GM12872 (cell line): Measurements from ENCODE around the gene TIMELESS.
A peak's percentile ranks its signal among the peaks of the same experiment; 100 is the strongest.

Source experiments
- TF ChIP-seq, protein P1 (sequence below): IDR thresholded peaks from 3 replicates; pipeline ENCODE4 v1.5.1; 2011; ENCODE audit warnings: low read depth, mild to moderate bottlenecking, low read length, moderate library complexity; ENCODE audit not compliant: insufficient read depth

Gene TIMELESS

DNA sequence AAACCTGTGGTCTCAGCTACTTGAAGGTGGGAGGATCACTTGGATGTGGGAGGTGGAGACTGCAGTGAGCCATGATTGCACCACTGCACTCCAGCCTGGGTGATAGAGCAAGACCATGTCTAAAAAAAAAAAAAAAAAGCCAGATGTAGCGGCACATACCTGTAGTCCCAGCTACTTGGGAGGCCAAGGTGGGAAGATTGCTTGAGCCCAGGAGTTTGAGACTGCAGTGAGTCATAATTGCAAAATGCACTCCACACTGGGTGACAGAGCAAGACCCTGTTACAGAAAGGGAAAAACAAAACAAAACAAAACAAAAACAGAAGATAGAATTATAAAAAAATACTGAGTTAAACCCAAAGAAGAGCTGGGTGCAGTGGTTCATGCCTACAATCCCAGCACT is 57.5 kb downstream of the TIMELESS start:
- TF ChIP-seq, protein P1, sequence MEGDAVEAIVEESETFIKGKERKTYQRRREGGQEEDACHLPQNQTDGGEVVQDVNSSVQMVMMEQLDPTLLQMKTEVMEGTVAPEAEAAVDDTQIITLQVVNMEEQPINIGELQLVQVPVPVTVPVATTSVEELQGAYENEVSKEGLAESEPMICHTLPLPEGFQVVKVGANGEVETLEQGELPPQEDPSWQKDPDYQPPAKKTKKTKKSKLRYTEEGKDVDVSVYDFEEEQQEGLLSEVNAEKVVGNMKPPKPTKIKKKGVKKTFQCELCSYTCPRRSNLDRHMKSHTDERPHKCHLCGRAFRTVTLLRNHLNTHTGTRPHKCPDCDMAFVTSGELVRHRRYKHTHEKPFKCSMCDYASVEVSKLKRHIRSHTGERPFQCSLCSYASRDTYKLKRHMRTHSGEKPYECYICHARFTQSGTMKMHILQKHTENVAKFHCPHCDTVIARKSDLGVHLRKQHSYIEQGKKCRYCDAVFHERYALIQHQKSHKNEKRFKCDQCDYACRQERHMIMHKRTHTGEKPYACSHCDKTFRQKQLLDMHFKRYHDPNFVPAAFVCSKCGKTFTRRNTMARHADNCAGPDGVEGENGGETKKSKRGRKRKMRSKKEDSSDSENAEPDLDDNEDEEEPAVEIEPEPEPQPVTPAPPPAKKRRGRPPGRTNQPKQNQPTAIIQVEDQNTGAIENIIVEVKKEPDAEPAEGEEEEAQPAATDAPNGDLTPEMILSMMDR: no peak

DNA sequence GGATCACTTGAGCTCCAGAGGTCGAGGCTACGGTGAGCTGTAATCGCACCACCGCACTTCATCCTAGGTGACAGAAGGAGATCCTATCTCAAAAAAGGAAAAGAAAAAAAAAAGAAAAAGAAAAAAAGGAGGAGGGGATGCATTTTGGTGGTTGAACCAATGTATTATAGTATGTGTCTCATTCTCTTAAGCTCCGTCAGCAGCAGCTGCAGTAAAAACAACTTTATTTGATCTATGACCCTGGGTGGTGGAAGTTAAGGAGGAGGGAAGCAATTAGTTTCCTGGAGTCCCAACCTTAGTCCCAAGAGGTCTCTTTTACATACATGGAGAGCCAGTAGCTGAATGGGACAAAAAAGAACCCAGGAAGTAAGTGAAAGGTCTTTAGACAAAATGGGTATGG is 59.8 kb downstream of the TIMELESS start:
- TF ChIP-seq, protein P1: no peak

DNA sequence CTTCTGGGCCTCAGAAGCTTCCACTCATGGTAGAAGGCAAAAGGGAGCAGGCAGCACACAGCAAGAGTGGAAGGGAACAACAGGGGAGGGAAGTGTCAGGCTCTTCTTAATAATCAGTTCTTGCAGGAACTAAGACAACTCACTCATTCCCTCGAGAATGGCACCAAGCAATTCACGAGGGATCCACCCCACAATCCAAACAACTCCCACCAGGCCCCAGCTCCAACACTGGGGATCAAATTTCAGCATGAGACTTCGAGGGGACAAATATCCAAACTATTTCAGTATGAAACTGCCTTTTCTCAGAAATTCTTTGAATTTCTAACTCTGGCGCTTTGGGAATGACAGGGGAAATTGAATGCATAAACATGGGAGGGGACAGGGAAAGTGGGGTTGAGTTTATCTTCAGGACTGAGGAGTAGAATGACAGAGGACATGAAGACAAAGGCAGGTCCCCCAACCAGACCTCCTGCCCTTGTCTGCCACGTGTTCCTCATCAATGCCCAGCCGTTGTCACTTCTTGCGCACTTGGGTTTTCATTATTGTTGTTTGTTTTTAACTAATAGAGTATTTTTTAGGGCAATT is 62.0 kb downstream of the TIMELESS start:
- TF ChIP-seq, protein P1: no peak

DNA sequence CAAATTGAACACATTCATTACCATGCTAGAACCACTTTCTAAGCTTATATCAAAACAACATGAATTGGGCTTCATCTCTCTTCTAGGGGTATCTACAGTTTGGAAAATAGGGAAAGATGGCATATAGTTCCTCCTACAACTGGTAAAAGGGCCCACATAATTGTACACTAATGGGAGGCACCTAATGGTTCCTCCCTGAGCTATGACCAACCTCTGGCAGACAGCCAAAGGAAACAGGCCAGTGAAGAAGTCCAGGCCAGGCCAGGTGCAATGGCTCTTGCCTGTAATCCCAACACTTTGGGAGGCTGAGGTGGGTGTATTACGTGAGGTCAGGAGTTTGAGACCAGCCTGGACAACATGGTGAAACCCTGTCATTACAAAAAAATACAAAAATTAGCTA is 63.4 kb downstream of the TIMELESS start:
- TF ChIP-seq, protein P1: no peak

DNA sequence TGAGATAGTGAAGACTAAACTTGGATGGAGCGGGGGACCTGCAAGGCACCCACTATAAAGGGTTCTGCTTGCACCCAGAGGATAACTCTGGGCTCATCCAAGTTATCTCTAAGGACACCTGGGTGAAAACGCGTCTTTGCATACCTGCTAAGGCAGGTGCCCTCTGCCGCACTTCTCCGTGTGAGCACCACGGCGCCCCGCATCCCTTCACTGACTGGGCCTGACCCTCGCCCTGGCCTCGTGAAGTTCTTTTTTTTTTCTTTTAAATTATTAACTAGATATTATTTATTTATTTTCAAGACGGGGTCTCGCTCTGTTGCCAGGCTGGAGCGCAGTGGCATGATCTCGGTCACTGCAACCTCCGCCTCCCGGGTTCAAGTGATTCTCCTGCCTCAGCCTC is 66.6 kb downstream of the TIMELESS start:
- TF ChIP-seq, protein P1: no peak

DNA sequence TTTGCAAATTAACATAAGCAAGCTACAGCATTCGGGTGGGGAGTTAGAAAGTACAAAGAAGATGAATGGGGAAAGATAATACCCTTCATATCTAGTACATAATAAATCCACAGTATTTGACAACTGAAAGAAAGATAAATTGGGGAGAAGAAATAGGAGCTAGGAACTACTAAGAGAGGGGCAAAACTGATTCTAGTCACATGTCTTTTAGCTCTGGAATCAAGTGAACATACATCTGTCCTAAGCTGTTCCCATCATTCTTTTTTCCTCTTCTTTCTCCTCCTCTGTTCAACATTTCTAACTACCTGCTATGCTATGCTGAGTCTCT is 71.3 kb downstream of the TIMELESS start:
- TF ChIP-seq, protein P1: no peak

DNA sequence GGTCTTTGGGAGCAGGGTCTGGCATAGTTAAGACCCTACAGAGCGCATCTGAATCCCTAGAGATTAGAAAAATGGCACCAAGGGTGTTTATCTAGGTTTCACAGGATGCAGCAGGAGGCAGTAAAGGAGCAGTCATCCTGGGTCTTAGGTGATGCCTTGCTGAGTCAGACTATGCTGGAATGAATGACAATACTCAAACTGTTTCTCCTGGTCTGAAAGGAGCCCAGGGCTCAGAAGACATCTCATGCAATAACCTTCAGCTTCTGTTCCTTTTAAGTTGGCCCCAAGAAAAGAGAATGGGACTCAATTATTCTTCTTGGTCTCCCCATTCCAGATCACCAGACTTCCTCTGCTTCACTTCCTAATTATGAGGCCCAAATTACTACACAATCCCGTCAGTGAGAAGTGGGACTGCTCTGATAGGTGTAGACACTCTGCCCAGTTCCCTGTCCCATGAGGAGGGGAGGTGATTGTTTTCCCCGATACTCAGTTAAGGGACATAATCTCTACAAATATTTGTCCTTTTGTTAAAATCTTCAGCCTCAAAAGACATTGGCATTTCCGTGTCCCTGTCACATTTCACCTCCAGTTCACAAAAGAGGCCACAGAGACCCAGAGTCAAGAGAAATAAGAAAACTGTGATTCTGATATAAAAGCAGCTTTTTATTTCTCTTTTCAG is 71.8 kb downstream of the TIMELESS start:
- TF ChIP-seq, protein P1: peak; percentile 10; the same call in 1 of the 3 replicates
